ENCODE measurements around the gene AURKAIP1. TPM values are rescaled to one million over a fixed set of nuclear protein-coding genes. Genes with fewer than 3 reads are reported as not detected.

AURKAIP1 gene
- total and polyA plus RNA-seq, 9 of the 15 experiments (the other 6 are each of a cell fraction or from before 2014, with no cell fraction given), result 7.8 to 478 (median 92.0) TPM

- TF ChIP-seq YY1 (IDR thresholded peaks at IDR 0.05; ENCODE audit: borderline replicate concordance in 1 of 3, control insufficient read depth in 1 of 3, extremely low read depth in 1 of 3, insufficient read depth in 3 of 3, insufficient read length in 1 of 3, insufficient replicate concordance in 2 of 3, low read depth in 1 of 3, low read length in 2 of 3) (peak in 2 of 3 experiments; percentile 44 to 77), FOXA3 (CRISPR knock-in tag; conservative IDR thresholded peaks at IDR 0.05 in 1 of 2, IDR thresholded peaks at IDR 0.05 in 1 of 2) (no peak; a peak in 2 of 4 replicates), RREB1 (CRISPR knock-in tag; IDR thresholded peaks at IDR 0.05) (no peak), ZNF707 (CRISPR knock-in tag; conservative IDR thresholded peaks at IDR 0.05) (no peak), DLX4 (CRISPR knock-in tag; IDR thresholded peaks at IDR 0.05) (no peak), ZFPM2 (CRISPR knock-in tag; IDR thresholded peaks at IDR 0.05) (no peak), ZNF398 (CRISPR knock-in tag; IDR thresholded peaks at IDR 0.05) (no peak), C11orf30 (IDR thresholded peaks at IDR 0.05; ENCODE audit: low read depth) (no peak), ZNF282 (CRISPR knock-in tag; IDR thresholded peaks at IDR 0.05) (no peak), ZNF174 (CRISPR knock-in tag; IDR thresholded peaks at IDR 0.05) (no peak), OTX1 (CRISPR knock-in tag; IDR thresholded peaks at IDR 0.05) (no peak), NFIX (CRISPR knock-in tag; IDR thresholded peaks at IDR 0.05; ENCODE audit: low read depth) (no peak), ZKSCAN8 (CRISPR knock-in tag; IDR thresholded peaks at IDR 0.05) (0 out of 2 replicates have a peak, but pooled peaks have one; percentile 44), KLF13 (tag; IDR thresholded peaks at IDR 0.05; ENCODE audit: borderline replicate concordance, low read depth) (no peak), RCOR1 (IDR thresholded peaks at IDR 0.05; ENCODE audit: borderline replicate concordance in 1 of 2, low read depth in 2 of 2, low read length in 2 of 2) (peak in 1 of 2 experiments; percentile 20; a peak in 1 of 4 replicates), ZNF274 (IDR thresholded peaks at IDR 0.05; ENCODE audit: borderline replicate concordance, low read depth, low read length) (no peak), PML (IDR thresholded peaks at IDR 0.05; ENCODE audit: low read length) (no peak), ZSCAN32 (CRISPR knock-in tag; IDR thresholded peaks at IDR 0.05) (no peak), HLTF (IDR thresholded peaks at IDR 0.05) (no peak)
Observed at GRCh38 chr1:1397839-1398523, 23.0 kb upstream of the AURKAIP1 start (continued).

All from K562 (cell line).